DMS153 treated with DMSO at 0.1 percent for 48 hours (cell line): ENCODE measurements around the gene GMPR2.

Source experiments
- DNase-seq: peaks from one replicate; lab custom pipeline; 2025; ENCODE audit not compliant: unreplicated experiment; lab: John Stamatoyannopoulos, UW

GMPR2 gene

GRCh38 chr14:24232645-24233537 is at the start of gene GMPR2:
GMPR2 (plus strand) TSS chr14:24232929; CDS start chr14:24233254, 325 bp downstream.
- peak; percentile 76 for DNase-seq

DNA sequence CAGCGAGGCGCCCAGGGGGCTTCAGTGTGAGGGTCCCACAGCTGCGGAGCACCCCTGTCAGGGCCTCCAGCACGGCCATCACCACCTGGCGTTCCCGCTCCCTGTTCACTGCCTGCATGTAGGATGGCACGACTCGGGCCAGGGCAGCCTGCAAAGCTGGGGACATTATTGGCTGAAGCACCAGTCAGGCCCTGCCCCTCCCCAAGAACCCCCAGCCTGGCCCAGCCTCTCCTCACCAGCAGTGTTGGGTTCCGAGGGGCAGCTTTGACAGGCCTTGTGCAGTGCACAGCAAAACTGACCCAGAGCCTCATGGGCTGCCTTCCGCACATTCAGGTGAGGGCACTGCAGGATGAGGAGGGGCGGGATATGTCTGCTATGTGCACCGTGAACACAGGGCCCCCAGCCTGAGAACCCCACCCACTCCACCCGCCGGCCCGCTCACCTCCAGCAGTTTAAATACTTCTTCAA is 49.7 kb upstream of the GMPR2 start:
- no peak for DNase-seq

DNA sequence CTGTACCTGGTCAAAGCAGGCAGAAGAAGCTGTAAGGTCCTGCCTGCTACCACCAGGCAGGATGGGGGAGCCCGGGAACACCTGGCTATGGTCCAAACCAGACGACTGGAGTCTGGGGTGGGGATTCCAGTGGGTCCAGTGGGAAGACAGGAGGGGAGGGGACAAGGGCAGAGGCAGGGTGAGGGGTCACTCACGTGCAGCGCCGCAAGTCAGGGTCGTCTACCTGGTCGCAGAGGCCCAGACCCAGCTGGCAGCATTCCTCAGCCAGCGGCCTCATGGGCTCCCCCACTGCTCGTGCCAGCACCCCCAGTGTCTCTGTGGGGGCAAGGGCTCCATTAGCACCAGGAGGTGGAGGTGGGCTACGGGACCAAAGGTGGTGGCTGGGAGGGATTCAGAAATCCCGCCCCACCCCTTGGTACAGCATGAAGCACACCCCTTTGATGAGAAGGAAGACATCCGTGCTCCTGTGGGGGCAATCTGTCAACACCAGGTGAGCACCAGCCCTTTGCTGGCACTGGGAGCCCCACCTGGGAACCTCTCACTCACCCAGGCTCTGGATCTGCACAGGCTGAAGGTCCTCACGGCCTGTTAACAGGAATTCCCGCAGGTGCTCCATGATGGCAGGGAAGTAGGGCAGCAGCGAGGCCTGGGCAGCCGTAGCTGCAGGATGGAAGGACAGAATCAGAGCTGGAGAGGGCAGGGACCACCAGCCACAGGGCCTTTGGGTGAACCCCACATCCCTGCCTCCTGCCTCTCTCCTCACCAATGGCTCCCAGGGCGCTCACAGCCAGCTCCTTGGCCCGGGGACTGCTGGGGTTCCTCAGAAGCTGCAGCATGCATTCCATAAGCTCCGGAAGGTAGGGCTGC is 48.4 kb upstream of the GMPR2 start:
- no peak for DNase-seq

GRCh38 chr14:24185026-24185425 is 47.7 kb upstream of the GMPR2 start:
- DNase-seq, result no peak

DNA sequence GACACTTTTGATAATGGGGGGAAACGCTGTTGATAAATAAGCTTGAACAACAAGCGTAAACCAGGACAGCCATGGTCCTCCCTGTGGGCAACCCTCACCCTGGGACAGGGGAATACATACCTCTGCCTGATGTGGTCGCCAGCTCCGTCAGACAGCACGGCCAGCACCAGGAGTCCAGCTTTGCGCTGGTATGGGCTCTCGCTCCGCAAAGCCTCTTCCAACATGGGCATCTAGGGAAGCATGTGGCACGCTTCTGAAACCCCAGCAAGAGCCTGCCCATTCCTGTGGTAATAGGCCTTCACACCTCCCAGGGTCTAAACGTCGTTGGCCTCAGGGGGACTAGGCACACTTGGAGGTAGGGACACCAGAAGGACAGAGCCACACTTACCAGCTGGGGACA is 47.0 kb upstream of the GMPR2 start:
- DNase-seq, result no peak

- no peak for DNase-seq
These were observed 45.7 kb upstream of the GMPR2 start for GRCh38 chr14:24186831-24187538.

DNA sequence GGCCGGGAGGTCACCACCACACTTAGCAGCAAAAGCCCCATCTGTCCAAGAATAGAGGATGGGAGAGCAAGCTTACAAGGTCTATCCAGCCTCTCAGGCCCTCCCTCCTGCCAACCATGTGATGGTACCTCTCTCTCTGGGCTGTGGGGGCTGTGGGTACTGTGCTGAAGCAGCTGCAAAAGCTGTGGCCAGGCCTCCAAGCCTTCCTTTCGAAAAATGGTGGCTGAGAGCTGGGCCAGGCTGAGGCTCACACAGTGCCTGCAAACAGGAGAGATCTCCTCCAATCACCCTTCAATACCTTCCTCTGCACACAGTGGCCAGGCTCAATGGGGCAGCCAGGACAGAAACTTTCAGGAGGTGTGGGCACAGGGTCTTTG is 45.2 kb upstream of the GMPR2 start:
- no peak for DNase-seq

DNA sequence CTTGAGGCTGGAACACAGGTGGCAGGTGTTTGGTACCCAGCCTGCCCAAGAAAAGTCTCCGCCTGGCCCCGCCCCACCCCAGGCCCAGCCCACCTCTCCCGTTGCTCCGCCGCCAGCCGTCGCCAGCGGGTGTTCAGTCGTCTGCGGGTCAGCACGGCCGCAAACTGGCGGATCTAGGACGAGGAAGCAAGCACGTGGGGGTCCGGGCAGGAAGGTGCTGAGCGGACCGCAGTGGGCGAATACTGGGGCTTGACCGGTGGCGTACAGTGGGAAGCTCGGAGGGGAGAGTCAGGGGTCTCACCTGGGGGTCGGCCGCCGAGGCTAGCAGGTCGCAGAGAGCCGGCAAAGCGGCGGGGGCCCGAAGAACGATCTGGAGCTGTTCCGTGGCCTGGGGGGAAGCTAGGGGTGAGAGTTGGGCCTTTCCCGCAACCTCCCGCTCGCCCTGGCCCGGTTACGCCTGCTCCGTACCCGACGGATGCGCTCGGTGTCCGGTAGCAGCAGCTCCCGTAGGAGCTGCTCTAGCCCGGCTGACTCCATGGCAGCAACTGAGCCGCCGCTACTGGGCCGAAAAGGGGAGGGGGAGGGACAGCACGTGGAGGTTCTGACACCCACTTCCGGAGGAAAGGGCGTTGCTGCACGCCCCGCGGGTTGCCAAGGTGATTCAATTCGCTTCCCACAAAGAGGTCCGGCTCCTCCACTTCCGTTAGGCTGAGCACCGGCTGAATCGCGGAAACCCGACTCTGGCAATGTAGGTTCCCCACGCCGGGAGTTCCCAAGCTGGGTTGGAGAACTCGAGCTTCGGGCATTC is 44.3 kb upstream of the GMPR2 start, which contains the start of gene IPO4:
Gene IPO4, minus strand, starts transcription at position 566 of the 808 bp plus-strand sequence. Its CDS starts 29 bp downstream, at position 537.
- DNase-seq, result peak; percentile 95

DNA sequence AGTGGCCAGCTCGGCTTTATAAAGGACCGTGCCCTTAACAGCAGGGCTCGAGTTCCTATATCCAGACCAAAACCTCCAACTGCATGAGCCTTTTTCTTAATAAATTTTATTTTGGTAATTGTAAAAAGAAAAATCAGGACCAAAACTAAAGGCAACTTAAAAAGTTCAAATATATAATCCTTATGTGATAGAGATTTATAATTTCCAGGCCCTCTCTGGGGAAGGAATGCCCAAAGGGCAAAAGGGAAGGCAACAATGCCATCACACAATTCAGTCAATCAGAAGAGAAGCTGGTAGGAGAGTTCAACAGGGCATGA is 43.7 kb upstream of the GMPR2 start:
- DNase-seq, result no peak

DNA sequence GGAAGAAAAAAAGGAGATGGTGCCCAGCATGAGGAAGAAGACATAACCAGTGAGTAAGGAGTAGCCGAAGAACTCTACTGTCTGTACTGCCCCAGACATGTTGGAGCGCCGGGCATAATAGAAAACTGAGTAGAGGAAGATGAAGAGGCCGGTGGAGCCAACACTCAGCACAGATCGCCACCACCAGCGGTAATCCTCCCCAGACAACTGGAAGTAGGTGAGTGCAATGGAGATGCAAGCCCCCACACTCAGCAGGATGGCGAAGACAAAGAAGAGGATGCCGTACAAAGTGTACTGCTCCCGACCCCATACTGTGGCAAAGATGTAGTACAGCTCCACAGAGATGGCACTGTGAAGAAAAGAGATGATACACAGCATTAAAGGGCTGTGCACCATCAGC is 43.3 kb upstream of the GMPR2 start:
- no peak for DNase-seq

GRCh38 chr14:24190416-24190815 is 42.3 kb upstream of the GMPR2 start:
- DNase-seq, result no peak

DNA sequence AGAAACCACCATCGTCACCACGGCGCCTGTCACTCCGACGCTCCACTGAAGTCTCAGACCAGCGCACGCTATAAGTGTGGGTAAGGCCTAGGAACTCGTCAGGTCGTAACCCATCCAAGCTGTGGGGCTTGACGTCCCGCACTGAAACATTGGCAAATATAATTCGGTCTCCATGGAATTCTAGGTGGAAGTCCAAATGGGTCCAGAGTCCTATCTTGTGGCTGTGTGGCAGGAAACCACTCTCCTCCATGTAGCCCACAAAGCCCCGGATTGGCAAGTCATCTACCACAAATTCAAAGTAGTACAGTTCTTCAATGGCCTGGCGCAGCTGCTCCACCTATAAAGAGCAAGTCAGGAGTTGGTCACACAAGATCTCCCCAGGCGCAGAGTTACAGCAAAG is 39.8 kb upstream of the GMPR2 start:
- DNase-seq, result no peak

DNA sequence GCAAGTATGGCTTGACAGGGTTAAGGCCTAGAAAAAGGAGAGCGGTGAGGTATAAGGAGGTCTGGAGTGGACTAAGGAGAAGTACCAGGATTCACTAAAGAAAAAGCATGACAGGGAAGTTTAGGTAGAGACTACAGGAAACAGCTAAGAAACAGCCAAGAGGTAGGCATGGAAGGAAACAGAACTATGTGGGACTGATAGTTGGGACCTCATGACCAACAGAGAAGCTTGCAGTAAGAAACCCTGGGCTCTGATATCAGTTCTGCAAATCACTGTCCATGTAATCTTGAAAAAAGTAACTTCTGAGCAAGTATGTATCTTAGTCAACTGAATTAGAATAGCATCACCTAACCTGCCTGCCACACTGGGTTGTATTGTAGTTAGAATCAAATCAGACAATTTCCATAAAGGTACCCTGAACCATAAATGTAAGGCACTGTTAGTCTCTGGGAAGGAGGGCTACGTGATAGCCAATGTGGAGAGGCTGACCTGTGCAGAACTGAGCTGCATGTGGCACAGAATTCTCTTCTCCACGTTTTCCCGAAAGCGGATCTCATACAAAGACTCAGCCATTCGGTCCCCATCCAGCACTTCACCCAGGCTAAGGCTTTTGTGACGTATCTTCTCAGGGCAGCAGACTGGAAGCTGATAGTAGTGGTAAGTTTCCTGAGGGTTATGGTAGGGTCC is 38.4 kb upstream of the GMPR2 start:
- no peak for DNase-seq

DNA sequence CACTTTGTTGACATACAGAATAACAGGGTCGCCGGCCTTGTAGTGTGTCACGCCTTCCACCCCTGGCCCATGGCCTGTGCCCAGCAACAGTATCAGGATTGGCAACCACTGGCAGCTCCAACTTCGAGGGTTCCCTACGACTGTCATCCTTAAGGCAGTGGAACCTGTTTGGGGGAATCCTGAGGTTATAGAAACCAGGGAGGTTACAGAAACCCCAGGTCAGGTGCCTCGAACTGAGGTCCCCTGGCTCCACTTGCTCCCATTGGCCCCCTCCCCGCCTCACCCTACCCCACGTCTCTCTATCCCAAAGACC is 37.9 kb upstream of the GMPR2 start:
- no peak for DNase-seq

DNA sequence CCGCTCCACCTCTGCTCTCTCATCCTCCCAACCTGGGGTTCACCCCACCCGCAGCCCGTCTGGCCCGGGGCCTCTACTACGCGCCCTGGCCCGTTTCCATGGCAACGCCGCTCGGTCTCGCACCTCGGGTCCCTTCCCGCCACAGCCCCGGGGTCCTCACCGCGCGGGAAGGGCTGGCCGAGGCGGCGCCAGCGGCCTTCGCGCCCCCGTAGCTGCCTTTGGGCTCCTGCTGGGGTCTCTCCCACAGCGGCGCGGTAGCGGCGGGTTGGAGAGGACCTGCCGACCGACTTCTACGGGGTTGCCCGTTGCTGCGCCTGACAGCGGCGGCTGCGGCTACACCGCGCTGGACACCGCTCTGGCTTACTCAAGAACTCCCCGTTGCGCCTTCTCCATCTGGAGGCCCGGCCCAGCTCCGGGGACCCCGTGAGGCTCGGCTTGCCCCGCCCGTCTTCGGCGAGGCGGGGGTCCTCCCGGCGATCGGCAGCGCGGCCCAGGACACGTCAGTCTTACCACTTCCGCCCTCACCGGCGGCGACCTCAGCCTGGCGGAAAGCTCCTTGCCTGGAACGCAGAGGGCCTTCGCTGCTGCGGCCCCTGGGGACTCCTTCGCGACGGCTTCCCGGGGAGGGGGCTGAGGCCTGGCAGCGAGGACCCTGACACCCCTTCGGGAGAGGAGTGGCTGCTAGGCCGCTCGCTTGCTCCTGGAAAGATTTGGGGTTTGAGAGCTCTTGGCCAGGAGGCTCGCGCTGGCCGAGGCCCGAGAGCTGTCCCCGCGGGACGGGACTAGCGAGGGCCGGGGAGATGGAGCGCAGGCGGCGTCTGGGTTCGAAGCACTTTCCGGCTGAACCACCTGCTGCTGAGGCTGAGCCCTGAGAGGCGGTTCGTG is 37.3 kb upstream of the GMPR2 start, which contains the start of gene TM9SF1:
Gene TM9SF1, minus strand, starts transcription at position 256 of the 885 bp plus-strand sequence. CDS start 422 bp downstream, outside the sequence.
- DNase-seq, result peak; percentile 60

DNA sequence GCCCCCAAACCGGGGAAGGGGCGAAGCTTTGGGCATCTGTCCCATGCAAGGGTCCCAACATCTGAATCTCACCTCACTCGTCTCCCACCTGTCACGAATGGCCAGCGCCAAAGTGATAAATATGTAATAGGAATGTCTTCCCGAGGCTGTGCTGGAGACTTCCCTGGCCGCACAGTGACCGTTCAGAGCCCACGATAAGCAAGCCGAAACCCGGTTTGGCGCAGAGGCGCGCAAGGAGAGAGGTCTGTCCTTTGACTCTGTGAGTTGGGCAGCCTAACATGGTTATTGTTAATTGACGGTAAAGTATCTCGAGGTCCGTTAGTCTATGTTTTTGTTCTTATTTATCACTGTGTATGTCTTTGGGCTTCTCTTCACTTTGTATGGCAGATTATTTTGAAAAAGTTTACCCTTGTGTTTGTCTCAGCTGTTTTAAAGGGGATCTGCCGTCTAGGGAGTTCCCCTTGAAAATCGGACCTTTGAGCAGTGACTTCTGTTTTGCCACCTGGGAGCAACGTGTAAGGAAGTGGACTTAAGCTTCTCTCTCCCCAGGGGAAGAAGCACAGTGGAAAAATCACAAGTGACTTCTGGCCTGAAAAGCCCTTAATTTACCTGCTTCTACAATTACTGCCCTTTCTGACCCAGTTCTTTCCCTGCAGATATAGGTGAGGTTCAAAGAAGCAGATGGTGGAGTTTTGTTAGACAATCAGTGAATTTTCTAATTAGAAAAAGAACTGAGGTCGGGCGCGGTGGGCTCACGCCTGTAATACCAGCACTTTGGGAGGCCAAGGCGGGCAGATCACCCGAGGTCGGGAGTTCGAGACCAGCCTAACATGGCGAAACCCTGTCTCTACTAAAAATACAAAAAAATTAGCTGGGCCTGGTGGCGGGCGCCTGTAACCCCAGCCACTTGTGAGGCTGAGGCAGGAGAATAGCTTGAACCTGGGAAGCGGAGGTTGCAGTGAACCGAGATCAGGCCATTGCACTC is 36.4 kb upstream of the GMPR2 start:
- no peak for DNase-seq

- DNase-seq, result no peak
These were observed 35.7 kb upstream of the GMPR2 start for GRCh38 chr14:24197056-24197450.
